Measurements from ENCODE around the gene SUSD4. TPM values are rescaled to one million over a fixed set of nuclear protein-coding genes. Genes with fewer than 3 reads are reported as not detected.
A peak's percentile ranks its signal among the peaks of the same experiment; 100 is the strongest.

Gene SUSD4
- total RNA-seq, 1 donor from 2014 or later, result 3.5 TPM

- no peaks in the 10 kb centered on the region for H3K79me2 ChIP-seq (ENCODE audit: low read depth)
- Mint-ChIP-seq H3K27me3 (ENCODE audit: insufficient read depth, low read depth) (no peaks in the 10 kb centered on the region), H3K4me3 (no peak overlapping the region), H3K27ac (no peak overlapping the region), H3K36me3 (no peaks in the 10 kb centered on the region), H3K4me1 (no peaks in the 10 kb centered on the region), H3K9me3 (peaks cover 5% of the 10 kb centered on the region)
- H3K36me3 ChIP-seq, result no peaks in the 10 kb centered on the region
- H3K4me2 ChIP-seq, result no peak overlapping the region
- H3K27ac ChIP-seq, result no peak overlapping the region
- H3K4me3 ChIP-seq, result no peak overlapping the region
- no peaks in the 10 kb centered on the region for H3K27me3 ChIP-seq
- TF ChIP-seq EZH2phosphoT487 (IDR thresholded peaks at IDR 0.05) (no peak), EZH2 (IDR thresholded peaks at IDR 0.05) (no peak)
- TF ChIP-seq, protein P1, sequence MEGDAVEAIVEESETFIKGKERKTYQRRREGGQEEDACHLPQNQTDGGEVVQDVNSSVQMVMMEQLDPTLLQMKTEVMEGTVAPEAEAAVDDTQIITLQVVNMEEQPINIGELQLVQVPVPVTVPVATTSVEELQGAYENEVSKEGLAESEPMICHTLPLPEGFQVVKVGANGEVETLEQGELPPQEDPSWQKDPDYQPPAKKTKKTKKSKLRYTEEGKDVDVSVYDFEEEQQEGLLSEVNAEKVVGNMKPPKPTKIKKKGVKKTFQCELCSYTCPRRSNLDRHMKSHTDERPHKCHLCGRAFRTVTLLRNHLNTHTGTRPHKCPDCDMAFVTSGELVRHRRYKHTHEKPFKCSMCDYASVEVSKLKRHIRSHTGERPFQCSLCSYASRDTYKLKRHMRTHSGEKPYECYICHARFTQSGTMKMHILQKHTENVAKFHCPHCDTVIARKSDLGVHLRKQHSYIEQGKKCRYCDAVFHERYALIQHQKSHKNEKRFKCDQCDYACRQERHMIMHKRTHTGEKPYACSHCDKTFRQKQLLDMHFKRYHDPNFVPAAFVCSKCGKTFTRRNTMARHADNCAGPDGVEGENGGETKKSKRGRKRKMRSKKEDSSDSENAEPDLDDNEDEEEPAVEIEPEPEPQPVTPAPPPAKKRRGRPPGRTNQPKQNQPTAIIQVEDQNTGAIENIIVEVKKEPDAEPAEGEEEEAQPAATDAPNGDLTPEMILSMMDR (IDR thresholded peaks at IDR 0.05), result no peak
- H3F3A ChIP-seq (ENCODE audit: low read depth), result no peaks in the 10 kb centered on the region
- H3K9me3 ChIP-seq (ENCODE audit: low read depth), result no peaks in the 10 kb centered on the region
- no peak overlapping the region for H3K9ac ChIP-seq
- no peaks in the 10 kb centered on the region for H4K20me1 ChIP-seq (ENCODE audit: low read depth)
- no peaks in the 10 kb centered on the region for H3K4me1 ChIP-seq
- DNase-seq (ENCODE audit: low spot score), result no peak
- H2AFZ ChIP-seq (replicated peaks), result no peak overlapping the region
Measured at GRCh38 chr1:223374064-223374610, 10.2 kb upstream of the SUSD4 start.

DNA sequence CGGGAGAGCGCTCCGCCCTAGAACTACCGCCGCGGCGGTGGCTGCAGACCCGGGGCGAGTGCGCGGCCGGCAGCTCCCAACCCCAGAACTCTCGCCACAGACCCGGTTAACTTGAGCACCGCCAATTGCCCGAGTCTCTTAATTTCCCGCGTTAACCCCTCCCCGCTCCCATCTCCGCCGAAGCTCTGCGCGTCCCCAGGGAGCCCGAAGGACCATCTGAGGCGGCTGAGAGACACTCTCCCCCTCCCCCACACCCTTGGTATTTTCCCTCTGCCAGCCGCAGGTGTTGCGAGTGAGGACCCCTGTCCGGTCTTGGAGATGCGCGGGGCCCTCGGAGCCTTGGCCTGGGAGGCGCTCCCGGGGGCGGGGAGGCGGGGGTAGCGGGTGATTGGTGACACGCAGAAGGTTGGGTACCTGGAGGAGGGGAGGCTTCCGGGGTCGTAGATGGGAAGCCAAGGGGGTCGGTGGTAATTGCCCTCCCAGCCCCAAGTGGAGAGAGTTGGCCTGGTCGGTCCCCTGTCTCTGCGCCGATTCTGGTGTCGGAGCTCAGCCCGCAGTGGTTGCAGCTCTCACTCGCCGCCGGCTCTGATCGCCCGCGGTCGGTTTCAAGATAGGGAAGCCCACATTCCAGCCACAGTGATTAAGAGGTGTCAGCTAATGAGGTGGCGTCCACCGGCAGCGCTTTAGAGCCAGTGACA lies 858 bp upstream of the SUSD4 start:
- H3K4me3 ChIP-seq, result peak overlapping the region; percentile 65
- H3K79me2 ChIP-seq (ENCODE audit: low read depth), result no peaks in the 10 kb centered on the region
- H3K36me3 Mint-ChIP-seq, result no peaks in the 10 kb centered on the region
- peak; percentile 82 for DNase-seq (ENCODE audit: low spot score)
- no peak overlapping the region for H3K27ac ChIP-seq
- peaks cover 27% of the 10 kb centered on the region for H3F3A ChIP-seq (ENCODE audit: low read depth)
- TF ChIP-seq EZH2 (IDR thresholded peaks at IDR 0.05) (peak; percentile 59), EZH2phosphoT487 (IDR thresholded peaks at IDR 0.05) (peak; percentile 75)
- TF ChIP-seq, protein P1 (IDR thresholded peaks at IDR 0.05), result no peak
- no peaks in the 10 kb centered on the region for H3K36me3 ChIP-seq
- H3K4me2 ChIP-seq, result peak overlapping the region; percentile 97
- no peaks in the 10 kb centered on the region for H3K9me3 Mint-ChIP-seq
- H3K27me3 ChIP-seq, result peaks cover 65% of the 10 kb centered on the region
- peak overlapping the region; percentile 68 for H2AFZ ChIP-seq (replicated peaks)
- H3K4me3 Mint-ChIP-seq, result peak overlapping the region; percentile 84
- H3K9ac ChIP-seq, result no peak overlapping the region
- peaks cover 9% of the 10 kb centered on the region for H3K4me1 Mint-ChIP-seq
- H3K9me3 ChIP-seq (ENCODE audit: low read depth), result no peaks in the 10 kb centered on the region
- H4K20me1 ChIP-seq (ENCODE audit: low read depth), result peaks cover 4% of the 10 kb centered on the region
- peaks cover 12% of the 10 kb centered on the region for H3K4me1 ChIP-seq
- no peak overlapping the region for H3K27ac Mint-ChIP-seq
- H3K27me3 Mint-ChIP-seq (ENCODE audit: insufficient read depth, low read depth), result peaks cover 29% of the 10 kb centered on the region

- no peaks in the 10 kb centered on the region for H3K9me3 ChIP-seq (ENCODE audit: low read depth)
- TF ChIP-seq EZH2phosphoT487 (IDR thresholded peaks at IDR 0.05) (no peak), EZH2 (IDR thresholded peaks at IDR 0.05) (no peak)
- TF ChIP-seq, protein P1 (IDR thresholded peaks at IDR 0.05), result no peak
- H3K79me2 ChIP-seq (ENCODE audit: low read depth), result no peaks in the 10 kb centered on the region
- DNase-seq (ENCODE audit: low spot score), result peak; percentile 61
- no peak overlapping the region for H3K9ac ChIP-seq
- H3F3A ChIP-seq (ENCODE audit: low read depth), result peaks cover 27% of the 10 kb centered on the region
- peaks cover 12% of the 10 kb centered on the region for H3K4me1 ChIP-seq
- Mint-ChIP-seq H3K27ac (no peak overlapping the region), H3K27me3 (ENCODE audit: insufficient read depth, low read depth) (peaks cover 34% of the 10 kb centered on the region), H3K4me1 (peaks cover 9% of the 10 kb centered on the region), H3K36me3 (no peaks in the 10 kb centered on the region), H3K9me3 (no peaks in the 10 kb centered on the region), H3K4me3 (peak overlapping the region; percentile 90)
- H2AFZ ChIP-seq (replicated peaks), result peak overlapping the region; percentile 38
- peaks cover 78% of the 10 kb centered on the region for H3K27me3 ChIP-seq
- H4K20me1 ChIP-seq (ENCODE audit: low read depth), result peaks cover 4% of the 10 kb centered on the region
- H3K4me2 ChIP-seq, result peak overlapping the region; percentile 97
- H3K27ac ChIP-seq, result no peak overlapping the region
- peak overlapping the region; percentile 65 for H3K4me3 ChIP-seq
- no peaks in the 10 kb centered on the region for H3K36me3 ChIP-seq
Measured at GRCh38 chr1:223363057-223363855, 720 bp downstream of the SUSD4 start.
